Measurements from ENCODE around the gene GIPC1.

The GIPC1 gene

DNA sequence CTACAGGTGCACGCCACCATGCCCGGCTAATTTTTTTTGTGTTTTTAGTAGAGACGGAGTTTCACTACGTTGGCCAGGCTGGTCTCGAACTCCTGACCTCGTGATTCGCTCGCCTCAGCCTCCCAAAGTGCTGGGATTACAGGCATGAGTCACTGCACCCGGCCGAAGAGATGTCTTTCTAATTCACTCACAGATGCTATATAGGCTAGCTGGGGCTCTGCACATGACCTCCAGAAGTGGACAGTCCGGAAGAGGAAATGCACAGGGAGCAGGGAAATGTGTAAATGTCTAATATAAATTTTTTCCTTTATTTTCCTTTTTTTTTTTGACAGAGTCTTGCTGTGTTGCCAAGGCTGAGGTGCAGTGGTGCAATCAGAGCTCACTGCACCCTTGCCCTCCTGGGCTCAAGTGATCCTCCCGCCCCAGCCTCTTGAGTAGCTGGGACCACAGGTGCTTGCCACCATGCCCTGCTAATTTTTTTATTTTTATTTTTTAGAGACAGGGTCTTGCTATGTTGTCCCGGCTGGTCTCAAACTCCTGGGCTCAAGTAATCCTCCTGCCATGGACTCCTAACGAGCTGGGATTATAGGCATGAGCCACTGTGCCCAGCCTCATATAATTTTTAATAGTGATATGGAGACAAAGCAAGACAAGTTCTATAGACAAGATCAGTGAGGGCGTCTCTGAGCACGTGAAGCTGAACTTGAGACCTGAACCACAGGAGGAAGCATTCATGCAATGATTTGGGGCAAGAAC is 8.4 kb downstream of the GIPC1 start:
- no peak for DNase-seq

DNA sequence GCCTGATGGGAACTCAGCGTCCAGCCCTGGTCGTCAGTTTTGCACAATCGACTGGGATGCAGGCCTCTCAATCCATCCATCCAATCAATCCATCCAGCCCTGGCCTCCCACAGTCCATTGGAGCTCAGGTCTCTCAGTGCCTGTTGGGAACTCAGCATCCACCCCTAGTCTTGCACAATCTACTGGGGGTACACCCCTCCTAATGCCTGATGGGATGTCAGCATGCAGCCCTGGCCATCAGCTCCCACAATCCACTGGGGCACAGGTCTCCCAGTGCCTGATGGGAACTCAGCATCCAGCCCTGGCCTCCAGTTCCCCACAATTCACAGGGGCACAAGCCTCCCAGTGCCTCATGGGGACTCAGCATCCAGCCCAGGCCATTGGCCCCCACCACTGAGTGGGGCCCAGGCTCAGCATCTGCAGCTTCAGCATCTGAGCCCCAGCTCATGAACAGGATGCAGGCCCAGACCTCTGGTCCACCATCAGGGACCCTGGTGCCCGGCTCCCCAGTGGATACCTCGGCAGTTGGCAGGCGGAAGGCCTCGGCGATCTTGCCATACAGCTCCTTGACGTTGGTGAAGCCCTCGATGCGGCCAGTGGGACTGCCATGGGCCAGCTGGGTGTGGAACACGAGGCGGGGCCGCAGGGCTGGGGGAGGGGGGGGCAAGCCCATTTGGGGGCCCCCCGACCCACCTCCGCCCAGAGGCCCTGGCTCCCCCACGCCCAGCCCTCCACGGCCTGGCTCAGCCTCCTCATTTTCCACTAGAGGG is 13.6 kb downstream of the GIPC1 start:
- DNase-seq = no peak

DNA sequence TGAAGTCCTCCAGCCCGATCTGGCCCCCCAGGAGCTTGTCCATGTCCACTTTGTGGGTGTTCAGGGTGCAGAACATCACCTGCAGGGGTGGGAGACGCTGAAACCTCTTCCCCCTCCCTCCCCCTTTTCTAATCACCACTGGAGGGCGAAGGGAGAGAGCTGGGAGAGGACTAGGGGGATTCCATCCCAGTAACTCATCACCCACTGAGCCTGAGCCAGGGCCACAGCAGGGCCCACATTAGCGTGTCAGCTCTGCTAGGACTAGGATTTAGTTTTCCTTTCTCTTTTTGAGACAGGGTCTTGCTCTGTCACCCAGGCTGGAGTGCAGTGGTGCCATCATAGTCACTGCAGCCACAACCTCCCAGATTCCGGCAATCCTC is 15.2 kb downstream of the GIPC1 start:
- no peak for DNase-seq

DNA sequence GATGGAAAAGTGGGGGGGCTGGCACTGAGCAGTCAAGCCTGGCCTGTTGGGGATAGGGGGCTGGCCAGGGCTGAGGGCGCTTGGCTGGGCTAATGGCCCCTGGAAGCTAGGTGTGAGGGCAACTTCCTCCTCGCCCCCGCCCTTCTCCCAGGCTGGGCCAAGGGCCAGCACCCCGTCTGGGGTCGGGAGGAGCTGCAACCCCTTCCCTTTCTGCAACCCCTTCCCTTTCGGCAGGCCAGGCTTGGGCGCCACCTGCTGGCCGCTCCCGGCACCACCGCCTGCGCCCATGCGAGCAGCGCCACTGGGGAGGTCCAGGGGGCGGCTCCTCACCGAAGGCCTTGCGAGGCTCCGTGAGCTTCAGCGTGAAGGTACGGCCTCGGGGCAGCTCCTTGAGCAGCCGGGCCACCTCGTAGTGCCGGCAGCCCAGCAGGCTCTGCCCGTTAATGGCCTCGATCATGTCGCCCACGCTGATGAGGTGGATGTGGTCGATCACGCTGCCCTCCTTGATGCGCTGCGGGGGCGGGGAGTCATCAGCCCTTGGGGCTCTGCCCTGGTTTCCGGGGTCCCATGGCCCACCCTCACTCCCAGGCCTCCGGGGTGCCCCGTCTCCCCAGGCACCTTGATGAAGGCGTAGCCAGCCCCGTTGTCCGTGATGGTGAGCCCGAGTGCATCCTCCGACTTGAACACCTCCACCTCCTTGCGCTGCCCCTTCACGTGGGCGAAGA is 15.8 kb downstream of the GIPC1 start:
- peak; percentile 63 for DNase-seq

DNA sequence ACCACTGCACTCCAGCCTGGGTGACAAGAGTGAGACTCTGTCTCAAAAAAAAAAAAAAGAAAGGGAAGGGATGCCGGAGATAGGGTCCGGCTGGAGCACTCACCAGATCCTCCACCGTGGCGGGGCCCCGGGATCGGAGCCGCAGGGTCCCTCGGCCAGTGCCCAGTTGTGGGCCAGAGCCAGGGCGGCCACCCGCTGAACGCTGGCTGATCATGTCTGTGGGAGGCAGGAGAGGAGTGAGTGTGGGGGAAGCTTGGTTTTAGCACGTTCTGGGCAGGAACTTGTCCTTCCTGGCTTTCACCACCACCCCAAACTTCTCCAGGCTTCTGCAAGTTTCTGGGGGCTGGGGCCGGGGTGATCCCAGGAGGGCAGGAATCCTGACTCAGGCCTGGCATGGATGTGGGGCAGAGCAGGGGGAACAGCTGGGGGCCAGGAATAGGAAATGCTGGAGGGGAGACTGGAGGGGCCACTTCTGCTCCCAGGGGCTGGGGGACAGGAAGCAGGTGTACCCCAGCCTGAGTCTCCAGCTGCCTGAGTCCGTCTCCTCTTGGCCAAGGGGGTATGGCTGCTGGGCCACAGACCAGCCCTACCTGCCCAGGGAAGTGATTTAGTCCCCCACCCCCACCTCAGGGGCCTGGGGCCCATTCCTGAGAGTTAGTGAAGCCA is 16.5 kb downstream of the GIPC1 start:
- no peak for DNase-seq

DNA sequence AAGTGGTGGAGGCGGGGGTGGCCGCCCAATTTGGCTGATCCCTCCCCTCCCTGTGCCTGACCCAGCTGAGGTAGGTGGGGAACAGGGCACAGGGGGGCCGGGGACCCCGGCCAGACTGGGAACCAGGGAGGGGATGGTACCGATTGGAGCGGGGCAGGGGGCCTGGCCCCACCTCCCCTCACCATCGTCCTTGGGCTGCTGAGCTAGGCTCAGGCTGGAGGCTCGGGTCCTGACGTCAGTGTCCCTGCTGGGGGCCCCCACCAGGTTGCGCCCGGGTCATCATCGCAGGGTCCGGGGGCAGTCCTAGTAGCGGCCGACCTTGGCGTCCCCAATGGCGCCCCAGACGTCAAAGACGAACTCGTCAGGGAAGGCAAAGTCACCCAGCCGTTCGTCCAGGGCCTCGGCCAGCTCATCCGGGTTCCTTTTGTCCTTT is 17.8 kb downstream of the GIPC1 start:
- DNase-seq = no peak

DNA sequence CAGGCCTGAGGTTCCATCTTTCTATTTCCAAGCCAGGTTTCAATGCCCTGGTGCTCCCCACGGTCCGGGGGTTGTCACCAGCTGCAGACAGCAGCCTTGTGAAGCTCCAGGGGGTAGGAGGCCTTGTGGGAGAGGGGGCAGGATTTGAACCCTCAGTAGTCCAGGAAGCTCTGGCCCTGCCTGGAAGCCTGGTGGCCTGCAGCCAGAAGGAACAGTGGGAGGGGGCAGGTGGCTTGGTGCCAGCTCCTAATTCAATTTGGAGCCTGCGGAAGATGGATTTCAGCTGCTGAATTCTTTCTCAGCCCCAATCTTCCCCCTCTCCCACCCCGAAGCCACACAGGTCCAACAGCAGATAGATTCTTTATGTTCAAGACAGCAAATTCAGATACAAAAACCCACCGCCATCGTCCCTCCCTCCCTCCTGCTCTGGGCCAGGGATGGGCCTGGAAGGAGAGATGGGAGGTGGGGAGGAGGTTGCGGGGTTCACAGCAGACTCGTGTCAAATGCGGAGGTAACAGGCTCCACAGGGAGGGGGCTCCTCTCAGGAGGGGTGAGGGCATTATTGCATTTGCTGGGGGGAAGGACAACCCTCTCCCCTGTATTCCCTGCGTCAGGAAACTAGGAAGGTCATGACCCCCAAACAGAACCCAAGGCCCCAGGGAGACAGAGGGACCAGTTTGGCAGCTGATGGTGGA is 18.4 kb downstream of the GIPC1 start:
- DNase-seq = no peak

DNA sequence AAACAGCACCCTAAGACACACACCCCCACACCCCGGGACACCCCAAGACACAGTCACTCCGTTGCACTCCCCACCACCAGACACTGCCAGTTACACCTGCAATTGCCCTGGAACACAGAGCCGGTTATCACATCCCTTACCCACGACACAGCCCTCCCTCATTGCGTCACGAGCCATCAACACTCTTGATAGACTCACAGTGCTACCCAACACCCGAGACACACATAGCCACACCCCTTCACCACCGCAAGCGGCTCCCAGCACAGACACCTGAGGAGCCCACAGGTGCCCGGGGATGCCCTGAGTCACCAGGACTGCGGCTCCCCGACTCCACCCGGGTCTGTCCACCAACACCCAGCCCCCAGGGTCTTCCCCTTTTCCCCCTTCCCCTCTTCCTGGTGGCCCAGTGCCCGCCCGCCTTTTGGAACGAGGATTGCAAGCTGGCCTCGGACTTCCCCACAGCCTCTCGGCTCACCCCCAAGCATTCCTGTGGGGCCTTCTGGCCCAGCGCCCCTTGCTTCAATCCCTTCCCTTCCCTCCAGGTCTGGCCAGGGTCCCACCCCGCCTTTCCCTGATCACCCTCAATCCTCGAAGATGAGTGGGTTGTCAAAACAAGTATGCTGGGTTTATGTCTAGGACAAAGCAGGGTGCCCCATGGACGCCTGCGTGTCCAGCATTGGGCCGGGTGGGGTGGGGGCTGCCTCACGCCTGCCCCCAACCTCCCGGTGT is 19.1 kb downstream of the GIPC1 start:
- DNase-seq = no peak

DNA sequence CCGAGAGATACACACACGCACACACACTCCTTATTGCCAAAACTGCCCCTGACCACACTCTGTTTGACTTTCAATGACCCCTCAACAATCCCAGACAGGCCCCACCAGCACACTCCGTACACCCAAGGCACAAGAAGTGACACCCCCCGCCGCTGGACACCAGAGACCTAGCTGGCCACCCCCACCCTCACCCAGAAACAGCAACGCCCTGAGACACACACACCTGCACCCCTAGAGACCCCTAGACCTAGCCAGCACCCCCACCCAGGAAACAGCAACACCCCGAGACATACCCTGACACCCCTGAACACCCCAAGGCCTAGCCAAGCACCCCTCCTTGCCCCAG is 19.6 kb downstream of the GIPC1 start:
- no peak for DNase-seq

DNA sequence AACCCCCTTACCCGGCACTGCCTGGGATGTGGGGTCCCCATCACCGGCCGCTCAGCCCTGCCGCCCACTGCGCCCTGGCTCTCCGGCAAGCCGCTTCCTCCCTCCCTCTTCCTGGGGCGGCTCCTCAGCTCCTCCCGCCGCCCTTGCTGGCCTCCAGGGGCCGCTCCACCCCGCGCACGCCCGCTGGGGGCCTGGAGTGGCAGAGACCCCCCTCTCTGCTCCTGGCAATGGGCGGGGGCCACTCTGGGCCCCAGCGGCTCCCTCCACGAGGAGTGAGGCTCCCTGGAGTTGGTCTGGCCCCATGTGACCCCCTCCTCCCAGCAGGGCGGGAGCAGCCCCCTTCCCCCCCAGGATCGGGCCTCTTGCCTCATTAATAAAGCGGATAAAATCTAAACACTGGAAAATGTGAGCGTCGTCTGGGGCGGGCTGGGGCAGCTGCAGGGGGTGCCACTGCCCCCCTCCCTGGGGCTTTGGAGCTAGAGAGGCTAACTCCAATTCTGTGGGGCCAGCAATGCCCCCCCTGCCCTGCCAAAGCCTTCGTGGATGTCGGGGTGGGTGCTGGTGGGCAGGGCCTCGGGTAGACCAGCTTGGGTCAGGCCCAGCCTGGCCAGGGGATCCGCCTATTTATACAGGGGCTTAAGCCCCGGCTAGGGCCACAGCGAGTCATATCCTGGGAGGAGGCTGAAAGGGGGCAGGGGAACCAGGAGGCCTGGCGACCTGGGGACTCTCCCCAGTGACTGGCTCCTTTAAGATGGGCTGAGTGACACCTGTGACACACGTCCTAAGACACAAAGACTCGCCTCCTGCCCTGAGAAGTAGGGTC is 20.5 kb downstream of the GIPC1 start, which contains the start of gene PTGER1:
TSS of gene PTGER1 (minus strand) at position 104 of the 823 bp plus-strand sequence. CDS start 1,034 bp downstream, outside the sequence.
- DNase-seq = no peak

DNA sequence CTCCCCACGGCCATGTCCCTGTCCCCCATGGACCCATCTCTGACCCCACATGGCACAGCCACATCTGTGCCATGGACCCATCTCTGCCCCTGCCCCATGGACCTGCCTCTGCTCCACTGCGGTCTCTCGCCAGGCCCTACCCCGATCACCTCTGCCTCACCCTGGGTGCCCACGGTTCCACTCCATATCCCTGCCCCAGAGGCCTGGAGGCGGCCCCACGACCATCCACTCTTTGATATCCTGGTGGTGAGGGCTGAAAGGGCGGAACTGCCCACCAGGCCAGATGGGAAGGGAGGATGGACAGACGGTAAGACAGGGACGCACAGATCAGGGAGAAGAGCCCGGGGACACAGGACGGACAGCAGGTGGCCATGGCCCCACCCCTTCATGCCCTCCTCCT is 21.1 kb downstream of the GIPC1 start:
- DNase-seq = no peak

DNA sequence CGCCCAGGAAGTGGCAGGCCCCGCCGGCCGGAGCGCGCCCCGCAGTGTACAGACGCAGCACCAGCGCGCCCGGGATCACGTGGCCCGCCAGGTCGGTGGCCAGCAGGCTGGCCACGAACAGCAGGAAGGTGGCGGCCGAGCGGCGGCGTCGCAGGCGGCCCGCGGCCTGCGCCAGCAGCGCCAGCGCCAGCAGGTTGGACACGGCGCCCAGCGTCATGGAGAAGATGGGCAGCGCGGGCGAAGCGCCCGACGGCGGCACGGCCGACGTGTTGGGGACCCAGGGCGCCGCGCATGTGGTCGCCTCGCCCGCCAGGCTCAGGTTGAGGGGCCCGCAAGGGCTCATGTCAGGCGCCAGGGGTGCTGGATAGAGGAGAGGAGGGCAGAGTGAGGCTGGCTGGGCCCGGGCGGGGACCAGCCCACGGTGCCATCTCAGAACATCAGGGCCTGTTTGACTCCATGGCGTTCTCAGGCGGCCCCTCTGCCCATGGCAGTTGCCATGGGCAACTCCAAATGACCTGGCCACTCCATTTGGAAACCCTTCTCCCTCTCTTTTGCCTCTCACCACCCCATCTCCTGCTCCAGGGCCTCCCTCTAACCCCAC is 21.8 kb downstream of the GIPC1 start:
- no peak for DNase-seq

DNA sequence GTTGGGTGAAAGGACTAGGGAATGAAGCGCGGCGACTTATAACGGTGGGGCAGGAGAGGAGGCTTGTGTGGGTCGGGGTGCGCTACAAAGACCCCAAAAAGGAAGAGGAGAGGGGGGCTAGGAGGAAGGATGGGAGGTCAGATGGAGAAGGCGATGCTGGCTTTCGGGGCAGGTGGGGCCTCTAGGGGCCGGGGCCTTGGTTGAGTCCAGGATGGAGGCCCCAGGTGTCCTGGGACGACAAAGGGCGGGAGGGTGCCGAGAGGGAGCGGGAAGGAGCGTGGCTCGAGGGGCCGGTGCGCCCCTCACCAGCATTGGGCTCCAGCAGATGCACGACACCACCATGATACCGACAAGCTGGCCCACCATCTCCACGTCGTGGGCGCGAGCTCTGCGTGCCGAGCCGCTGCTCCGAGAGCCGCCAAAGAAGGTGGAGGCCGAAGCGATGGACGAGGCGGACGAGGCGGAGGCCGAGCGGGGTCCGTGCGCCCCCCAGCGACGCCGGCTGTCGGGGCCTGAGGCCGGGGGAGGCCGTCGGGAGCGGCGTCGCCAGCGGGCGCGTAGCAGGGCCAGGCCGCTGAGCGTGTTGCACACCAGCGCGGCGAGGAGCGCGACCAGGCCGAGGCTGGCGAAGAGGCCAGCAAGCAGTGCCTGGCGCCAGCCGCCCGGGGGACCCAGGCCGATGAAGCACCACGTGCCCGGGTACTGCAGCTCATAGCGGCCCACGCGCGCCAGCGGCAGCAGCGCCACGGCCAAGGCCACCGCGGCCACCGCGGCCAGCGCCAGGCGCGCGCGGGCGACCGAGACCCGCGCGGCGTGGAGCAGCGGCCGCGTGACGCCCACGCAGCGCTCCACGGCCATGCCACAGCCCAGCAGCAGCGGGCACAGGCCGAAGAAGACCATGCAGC is 22.6 kb downstream of the GIPC1 start:
- DNase-seq = no peak

DNA sequence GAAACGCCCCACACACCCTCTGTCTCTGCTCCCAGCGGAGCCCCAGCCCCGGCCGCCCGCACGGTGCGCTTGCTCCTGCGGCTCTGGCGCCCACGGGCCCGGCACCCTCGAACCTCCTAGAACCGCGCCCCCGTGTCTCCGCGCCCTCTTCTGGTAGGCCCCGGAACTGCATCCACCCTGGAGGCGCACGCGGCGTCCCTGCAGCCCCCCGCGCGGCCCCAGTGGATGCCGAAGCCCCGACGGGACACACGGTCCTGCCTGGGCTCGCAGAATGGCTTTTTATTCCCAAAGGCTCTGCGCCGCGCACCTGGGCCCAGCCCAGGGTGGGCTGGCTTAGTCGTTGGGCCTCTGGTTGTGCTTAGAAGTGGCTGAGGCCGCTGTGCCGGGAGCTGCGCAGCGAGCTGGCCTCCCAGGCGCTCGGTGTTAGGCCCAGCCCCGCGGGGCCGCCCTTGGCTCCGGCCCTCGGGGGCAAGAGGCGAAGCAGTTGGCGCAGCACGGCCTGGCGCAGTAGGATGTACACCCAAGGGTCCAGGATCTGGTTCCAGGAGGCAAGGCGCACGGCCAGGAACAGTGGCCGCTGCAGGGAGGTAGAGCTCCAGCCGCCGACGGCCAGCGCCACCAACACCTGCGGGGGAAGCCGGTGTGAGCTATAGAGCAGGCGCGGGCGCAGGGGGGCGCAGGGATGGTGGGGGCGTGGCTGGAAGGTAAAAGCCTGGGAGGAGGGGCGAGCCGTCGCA is 23.6 kb downstream of the GIPC1 start:
- DNase-seq = peak; percentile 91

DNA sequence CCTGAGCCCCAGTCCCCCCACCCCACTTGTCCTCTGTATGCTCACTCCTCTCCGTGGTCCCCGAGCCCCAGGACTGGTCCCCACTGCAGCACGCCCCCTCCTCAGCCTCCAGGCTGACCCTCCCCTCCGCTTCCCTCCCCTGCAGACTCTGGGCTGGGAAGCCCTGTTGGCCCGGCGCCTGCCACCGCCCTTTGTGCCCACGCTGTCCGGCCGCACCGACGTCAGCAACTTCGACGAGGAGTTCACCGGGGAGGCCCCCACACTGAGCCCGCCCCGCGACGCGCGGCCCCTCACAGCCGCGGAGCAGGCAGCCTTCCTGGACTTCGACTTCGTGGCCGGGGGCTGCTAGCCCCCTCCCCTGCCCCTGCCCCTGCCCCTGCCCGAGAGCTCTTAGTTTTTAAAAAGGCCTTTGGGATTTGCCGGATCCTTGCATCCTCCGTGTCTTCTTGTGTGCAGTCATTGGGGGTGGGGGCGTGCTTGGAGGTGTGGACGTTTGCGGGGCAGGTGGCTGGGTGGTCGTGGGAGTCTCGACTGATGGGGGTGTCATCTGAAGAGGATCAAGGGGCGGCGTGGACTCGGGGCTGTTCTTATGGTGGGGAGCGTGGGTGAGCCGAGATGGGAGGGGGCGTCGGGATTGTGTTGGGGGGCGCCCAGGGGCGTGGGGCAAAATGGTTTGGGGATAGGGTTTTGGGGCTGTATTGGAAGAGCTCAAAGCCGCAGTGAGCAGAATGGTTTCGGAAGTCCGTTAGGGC is 24.3 kb downstream of the GIPC1 start:
- DNase-seq = no peak

DNA sequence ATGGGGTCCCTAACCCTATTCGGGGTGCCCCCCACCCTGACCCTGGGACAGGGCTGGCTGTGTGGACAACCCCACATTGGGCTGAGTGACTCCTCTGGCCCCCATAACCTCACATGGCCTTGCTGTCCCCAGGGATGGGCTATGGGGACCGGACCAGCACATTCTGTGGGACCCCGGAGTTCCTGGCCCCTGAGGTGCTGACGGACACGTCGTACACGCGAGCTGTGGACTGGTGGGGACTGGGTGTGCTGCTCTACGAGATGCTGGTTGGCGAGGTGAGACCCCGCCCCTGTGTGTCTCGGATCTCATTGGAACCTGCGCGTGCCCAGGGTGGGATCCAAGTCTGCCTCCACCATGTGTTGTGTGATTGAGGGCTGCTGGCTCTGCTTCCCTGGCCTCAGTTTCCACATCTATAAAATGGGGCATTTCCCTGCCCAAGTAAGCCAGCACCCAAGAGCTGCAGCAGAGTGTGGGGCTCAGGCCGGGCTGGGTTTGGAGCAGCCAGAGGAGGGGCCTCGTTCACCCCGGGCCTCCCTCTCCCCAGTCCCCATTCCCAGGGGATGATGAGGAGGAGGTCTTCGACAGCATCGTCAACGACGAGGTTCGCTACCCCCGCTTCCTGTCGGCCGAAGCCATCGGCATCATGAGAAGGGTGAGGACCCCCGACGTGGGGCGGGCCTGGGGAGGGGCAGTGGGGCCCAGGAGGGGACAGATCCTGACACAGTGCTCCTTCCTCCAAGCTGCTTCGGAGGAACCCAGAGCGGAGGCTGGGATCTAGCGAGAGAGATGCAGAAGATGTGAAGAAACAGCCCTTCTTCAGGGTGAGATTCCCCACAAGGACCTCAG is 25.7 kb downstream of the GIPC1 start:
- DNase-seq = no peak

DNA sequence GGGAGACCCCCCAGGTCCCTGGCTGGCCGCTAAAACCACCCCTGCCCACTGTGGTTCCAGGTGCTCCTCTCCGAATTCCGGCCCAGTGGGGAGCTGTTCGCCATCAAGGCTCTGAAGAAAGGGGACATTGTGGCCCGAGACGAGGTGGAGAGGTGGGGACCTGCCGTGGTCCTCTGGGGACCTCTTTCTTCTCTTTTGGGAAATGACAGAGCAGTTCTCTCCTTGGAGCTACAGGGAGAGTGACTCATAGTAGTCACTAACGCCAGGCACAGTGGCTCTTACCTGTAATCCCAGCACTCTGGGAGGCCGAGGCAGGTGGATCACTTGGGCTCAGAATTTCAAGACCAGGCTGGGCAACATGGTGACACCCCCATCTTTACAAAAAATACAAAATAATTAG is 28.1 kb downstream of the GIPC1 start:
- DNase-seq = no peak

Data from stimulated activated CD4-positive, alpha-beta T cell treated with anti-CD3 and anti-CD28 coated beads, Interleukin-12 subunit alpha, Interleukin-12 subunit beta, amount 100 ng/mL, for 4 hours (primary cell).